NCI-H226 (cell line): ENCODE results near the gene THPO.

Experiments
- DNase-seq: peaks from one replicate; pipeline ENCODE4 v3.0.0-alpha.2; 2015

Gene THPO

DNA sequence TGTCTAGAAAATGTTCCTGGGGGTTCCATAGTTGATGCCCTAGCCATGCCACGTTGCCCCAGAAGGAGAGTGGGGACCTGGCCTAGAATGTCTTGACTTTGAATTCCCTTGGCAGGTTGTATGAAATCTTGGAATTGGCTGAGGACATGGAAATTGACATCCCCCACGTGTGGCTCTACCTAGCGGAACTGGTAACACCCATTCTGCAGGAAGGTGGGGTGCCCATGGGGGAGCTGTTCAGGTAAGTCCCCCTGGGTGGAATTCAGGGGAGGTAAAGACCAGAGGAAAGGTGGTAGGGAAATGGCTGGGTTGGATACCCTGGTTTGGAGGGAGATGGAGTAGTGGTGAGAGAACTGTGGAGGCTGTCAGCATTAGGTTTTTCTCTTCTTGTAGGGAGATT lies 49.5 kb downstream of the THPO start:
- no peak for DNase-seq

DNA sequence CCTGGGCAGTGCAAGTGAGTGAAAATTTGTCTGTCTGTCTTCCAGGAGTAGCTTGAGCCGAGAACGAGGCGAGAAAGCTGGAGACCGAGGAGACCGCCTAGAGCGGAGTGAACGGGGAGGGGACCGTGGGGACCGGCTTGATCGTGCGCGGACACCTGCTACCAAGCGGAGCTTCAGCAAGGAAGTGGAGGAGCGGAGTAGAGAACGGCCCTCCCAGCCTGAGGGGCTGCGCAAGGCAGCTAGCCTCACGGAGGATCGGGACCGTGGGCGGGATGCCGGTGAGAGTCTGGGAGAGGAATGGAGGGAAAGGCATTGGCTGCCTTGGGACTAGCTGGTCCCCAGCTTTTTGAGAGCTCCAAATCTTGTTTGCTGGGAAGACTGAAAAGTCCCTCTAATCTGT lies 50.8 kb downstream of the THPO start:
- no peak for DNase-seq

GRCh38 chr3:184325715-184326369 lies 52.2 kb downstream of the THPO start:
- DNase-seq: no peak

DNA sequence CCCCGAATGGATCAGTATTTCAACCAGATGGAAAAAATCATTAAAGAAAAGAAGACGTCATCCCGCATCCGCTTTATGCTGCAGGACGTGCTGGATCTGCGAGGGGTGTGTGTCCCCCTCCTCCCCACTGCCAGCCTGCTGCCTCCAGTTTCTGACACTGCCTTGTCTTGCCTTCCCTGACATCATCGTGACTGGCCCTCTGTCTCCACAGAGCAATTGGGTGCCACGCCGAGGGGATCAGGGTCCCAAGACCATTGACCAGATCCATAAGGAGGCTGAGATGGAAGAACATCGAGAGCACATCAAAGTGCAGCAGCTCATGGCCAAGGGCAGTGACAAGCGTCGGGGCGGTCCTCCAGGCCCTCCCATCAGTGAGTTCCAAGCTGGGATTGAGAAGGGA lies 52.7 kb downstream of the THPO start:
- no peak for DNase-seq

GRCh38 chr3:184323696-184324095 lies 54.3 kb downstream of the THPO start:
- DNase-seq: no peak

DNA sequence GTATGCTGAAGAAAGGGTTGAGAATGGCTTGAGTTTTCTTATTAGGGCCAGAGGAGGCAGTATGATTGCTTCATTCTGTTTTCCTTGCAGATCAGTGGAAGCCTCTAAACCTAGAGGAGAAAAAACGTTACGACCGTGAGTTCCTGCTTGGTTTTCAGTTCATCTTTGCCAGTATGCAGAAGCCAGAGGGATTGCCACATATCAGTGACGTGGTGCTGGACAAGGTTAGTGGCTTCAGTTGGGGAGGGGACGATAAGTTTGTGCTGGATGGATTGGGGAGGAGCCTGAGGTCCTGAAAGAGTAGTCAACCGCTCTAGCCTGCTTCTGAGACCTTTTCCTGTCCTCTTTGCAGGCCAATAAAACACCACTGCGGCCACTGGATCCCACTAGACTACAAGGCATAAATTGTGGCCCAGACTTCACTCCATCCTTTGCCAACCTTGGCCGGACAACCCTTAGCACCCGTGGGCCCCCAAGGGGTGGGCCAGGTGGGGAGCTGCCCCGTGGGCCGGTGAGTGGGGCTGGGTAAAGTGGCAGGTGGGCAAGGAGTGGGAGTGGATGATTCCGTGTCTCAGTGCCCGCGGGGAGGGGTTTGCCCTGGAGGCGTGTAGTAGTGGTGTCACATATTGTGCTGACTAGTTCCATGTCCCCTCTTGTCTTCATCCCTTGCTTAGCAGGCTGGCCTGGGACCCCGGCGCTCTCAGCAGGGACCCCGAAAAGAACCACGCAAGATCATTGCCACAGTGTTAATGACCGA lies 55.1 kb downstream of the THPO start:
- no peak for DNase-seq
